HG03575 (cell line): ENCODE data around the gene DYNC1LI1.
"Not testable (repeated sequence)": the region's sequence is repeated elsewhere in the genome, so short reads cannot be mapped to it uniquely, and the experiment has no call there.

Source experiments
- ATAC-seq: cut with Tn5 transposase; IDR thresholded peaks from one replicate; pipeline ENCODE4 v1.9.1; 2021; ENCODE audit not compliant: unreplicated experiment, insufficient number of reproducible peaks, low FRiP score; ENCODE audit errors: extremely low read depth

DYNC1LI1 gene

DNA sequence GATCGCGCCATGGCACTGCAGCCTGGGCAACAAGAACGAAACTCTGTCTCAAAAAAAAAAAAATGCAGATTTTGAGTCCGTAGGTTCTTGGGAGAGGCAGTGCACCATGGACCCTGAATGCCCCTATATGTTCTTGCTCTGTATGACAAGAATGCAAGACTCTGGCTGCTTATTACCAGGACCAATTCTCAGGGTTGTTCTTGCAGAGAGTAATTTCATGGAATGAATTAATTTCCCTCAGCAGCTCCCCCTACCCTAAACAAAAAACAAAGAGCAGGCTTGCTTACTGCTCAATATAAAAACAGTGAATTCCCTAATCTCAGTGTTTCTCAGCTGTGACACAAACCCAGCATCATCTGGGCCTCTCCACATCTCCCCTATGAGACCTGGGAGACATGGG is 20.5 kb upstream of the DYNC1LI1 start:
- no peak for ATAC-seq

DNA sequence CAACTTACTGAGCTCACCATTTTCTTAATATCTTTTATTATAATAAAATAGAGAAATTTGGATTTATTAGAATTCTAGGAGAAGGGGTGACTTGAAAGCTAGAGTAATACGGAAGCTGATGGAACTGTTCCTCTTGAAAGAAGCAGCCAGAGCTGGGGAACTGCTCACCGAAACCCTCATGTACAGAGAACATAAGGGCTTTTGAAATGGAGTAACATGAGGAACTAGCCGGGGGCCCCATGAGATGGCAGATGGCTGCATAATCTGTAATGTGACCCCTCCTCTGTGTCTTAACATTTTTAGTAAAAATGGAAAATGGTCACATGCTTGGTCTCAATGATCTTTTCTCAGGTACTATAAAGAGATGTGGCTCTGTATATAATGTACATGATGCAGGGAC is 15.7 kb upstream of the DYNC1LI1 start:
- ATAC-seq, result no peak

DNA sequence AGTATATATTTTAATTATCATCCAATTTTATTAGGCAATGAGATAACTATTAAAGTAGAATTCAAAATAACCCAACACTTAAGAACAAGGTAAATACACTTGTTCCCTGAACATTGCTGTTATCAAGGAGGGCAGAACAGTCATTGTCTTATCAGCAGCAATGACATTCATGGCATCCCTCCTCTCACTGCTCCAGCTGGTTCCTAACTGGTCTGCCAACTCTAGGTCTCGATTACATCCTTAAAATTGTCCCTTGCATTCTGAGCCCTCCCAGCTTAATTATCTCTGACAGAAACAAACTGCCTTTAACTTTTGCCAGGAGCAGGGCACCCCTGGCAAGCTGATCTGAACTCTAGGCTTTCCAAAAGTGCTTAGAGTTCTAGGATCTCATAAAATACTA is 14.0 kb upstream of the DYNC1LI1 start:
- no peak for ATAC-seq

- no peak for ATAC-seq
These were observed 13.1 kb upstream of the DYNC1LI1 start for GRCh38 chr3:32583708-32584107.

- ATAC-seq, result not testable (repeated sequence)
These were observed 8.0 kb upstream of the DYNC1LI1 start for GRCh38 chr3:32578669-32579068.

DNA sequence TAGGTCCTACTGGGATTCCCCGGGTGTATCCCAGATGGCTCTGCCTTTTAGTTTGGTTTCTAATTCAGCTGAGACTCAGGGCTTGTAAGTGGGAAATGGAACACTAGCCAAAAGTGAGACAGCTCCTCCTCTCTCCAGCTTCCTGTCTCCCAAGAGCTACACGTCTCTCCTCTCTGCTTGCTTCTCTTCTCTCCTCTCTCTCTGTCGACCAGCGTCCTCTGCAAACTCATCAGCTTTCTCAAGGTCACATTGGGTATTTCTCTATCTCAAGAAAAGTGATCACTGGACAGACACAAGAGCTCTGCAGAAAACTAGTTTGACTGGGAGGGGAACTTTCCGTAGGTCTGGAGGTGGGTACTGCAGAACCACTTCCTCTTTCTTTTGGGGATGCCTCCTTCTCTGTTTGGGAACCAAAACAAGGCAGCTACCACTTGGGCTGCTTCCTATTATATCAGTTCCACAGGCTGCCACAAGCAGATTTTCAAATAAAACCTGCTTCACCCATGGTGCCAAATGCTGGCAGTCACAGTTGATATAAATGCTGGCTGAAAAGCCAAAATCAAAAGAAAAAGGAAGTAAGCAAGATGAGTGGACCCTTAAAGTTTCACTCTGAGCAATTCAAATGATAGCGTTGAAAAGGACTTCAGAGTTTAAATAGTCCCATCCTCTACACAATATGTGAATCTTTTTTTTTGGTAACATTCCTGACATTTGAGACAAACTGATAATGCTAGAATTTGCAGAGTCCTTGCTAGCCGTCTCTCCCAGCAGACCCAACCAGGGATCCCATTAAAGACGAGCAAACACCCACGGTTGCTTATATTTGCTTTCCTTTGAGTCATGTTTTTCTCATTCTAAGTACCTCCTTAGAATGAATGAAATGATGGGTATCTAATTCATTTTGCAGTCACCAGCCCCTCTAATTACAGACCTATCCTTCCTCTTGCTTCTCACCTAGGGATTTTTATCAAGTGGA is 7.2 kb upstream of the DYNC1LI1 start:
- ATAC-seq, result peak; percentile 95

GRCh38 chr3:32577174-32577573 is 6.5 kb upstream of the DYNC1LI1 start:
- no peak for ATAC-seq

- ATAC-seq, result no peak
These were observed 4.9 kb upstream of the DYNC1LI1 start for GRCh38 chr3:32575451-32576113.

- ATAC-seq, result no peak
These were observed 481 bp upstream of the DYNC1LI1 start for GRCh38 chr3:32571192-32571485.

DNA sequence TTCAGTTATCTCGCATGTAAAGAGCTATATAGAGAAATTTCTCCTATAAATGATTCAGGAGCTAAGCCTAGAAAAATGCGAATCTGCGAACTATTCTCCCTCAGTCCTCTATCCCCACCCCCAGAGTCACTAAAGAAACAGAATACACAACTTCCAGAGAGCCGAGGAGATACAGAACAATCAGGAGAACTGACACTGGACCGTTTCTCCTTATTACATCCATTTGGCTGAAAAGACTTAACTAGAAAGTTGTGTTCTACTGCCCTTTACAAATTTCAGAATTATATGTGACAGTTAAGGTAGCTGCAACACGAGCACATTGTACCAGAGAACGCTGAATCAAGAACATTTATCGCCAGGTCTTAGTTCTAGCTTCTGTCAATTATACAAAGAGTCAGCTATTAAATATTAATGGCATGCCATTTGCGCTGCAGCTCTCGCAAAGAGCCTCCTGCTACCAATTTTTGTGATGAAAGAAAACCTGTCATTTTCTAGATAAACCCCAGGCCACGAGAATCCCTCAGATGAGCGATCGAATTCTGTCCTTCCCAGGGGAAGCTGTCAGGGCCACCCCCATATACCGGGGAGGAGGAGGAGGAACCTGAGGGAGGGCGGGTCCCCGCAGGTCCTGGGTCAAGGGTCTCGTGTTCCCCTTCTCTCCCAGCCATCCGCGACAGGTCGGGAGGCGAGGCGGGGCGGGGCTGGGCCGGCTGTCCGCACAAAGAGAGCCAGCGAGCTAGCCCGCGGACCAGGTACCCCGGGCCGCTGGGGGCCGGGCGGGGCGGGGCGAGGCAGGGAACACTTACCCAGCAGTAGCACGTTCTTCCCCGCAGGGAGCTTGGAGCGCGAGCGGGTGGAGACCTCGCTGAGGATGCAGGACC is 878 bp downstream of the DYNC1LI1 start:
- ATAC-seq, result peak; percentile 18

DNA sequence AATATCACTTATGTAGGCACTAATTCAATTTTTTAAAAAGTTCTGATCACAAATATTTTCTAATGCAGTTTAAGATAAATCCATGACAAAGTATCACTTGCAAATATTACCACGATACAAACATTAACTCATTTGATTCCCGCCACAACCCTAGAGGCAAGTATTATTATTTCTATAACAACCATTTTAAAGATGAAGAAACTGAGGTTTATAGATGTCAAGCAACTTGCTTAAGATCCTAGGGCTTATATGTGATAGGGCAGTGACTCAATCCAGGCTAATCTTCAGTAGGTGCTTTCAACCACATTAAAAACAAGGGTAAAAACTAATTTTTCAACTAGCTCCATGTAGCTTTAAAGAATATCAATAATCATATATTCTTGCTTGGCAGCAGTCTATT is 1.7 kb downstream of the DYNC1LI1 start:
- no peak for ATAC-seq

DNA sequence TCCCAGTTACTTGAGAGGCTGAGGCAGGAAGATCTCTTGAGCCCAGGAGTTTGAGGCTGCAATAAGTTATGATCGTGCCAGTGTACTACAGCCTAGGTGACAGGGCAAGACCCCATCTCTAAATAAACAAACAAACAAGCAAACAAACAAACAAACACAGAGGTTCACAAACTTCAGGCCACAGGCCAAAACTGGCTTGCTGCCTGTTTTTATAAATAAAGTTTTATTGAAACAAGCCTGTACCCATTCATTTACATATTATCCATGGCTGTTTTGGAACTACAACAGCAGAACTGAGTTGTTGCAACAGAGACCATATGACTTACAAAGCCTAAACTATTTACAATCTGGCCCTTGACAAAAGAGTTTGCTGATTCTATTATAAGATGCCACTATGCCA is 6.5 kb downstream of the DYNC1LI1 start:
- no peak for ATAC-seq

DNA sequence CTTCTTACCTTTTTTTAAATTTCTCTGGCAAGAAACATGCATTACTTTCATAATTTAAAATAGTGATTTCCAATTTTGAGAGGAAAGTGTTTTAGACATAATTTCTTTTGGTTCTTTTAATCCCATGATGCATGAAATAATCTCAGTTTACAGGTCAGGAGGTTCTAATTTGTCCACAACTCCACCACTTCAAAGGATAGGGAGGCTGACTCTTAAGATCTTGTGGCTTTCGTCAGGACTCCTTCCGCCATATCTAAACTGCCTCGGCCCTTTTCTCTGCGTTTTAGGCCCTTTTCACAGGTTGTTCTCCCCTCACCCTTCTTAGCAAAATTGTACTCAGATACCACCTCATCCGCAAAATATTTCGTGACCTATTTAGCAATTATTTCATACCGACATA is 8.0 kb downstream of the DYNC1LI1 start:
- no peak for ATAC-seq

DNA sequence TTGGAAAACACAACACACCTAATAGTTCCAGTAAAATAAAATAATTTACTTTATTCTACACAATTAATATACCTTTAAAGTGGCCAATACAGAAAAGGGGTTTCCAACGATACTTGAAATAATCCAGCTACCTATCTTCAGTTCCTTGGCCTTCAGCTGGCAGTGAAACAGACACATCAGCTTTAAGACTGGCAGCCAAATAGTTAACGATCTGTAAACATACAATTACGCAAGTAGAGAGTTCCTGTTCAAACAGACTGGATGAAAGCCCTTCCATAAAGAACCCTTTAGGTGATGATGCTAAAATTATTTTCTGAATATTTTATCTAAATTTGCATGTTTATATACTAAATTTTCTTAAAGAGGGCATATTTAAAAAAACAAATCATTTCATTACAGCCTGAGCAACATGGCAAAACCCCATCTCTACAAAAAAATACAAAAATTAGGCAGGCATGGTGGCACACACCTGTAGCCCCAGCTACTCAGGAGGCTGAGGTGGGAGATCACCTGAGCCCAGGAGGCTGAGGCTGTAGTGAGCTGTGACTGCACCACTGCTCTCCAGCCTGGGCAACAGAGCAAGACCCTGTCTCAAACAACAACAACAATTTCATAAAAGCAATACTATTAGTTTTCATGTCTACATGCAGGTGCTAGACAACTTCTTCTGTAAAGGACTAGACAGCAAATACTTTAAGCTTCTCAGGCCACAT is 12.9 kb downstream of the DYNC1LI1 start:
- no peak for ATAC-seq

DNA sequence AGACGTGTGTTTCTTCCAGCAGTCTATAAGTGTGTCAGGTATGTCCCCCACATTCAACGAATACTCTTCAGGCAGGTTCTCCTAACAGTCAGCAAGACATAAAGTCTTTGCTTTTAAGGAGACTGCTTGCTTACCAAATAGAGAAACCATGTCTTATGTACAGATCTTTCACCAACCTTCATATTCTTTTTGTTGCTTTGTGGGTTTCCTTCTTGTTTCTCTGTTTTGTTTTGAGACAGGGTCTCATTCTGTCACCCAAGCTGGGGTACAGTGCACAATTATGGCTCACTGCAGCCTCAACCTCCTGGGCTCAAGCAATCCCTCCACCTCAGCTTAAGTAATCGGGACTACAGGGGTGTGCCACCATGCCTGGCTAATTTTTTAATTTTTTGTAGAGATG is 14.3 kb downstream of the DYNC1LI1 start:
- ATAC-seq, result no peak

DNA sequence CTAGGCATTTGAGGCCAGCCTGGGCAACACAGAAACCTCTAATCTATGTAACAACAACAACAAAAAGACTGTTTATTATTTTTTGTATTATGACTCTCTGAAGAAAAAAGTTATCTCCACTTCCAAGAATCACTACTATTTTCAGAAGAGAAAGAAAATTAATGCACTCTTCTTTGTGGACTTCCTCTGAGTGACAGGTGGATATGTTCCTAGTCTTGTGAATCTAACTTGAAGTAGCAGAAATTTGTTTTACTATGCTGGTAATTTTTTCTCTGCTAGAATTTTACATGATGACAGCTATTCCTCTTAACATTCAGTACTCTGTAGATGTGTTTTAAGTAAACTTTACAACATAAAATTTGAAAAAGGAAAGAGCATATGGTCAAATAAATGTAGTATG is 16.7 kb downstream of the DYNC1LI1 start:
- ATAC-seq, result no peak

DNA sequence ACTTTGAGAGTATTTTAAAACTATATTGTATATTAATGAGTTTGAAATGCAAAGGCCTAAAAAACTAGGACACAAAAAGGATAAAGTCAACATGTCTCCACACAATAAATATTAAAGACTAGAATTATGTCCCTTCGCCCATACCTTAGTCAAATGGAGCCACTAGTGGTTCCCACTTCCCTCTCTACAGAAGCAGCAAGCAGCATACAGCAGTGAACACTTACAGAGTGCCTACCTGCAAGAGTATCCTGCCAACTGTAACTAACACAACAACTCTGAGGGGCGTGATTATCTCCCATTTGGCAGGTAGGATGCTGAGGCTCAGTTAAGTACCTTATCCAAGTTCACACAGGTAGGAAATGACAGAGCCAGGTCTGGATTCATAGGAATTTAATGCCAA is 17.2 kb downstream of the DYNC1LI1 start:
- ATAC-seq, result no peak

- no peak for ATAC-seq
These were observed 18.6 kb downstream of the DYNC1LI1 start for GRCh38 chr3:32552013-32552412.

- ATAC-seq, result no peak
These were observed 19.2 kb downstream of the DYNC1LI1 start for GRCh38 chr3:32551496-32551895.
